ENCODE results near the gene STMND1. TPM values are rescaled to one million over a fixed set of nuclear protein-coding genes. Genes with fewer than 3 reads are reported as not detected.

Gene STMND1
- total and polyA plus RNA-seq, 10 of the 15 experiments (the other 5 are each of a cell fraction or from before 2014, with no cell fraction given), result 0.15 TPM; not detected in 9

GRCh38 chr6:17132967-17133366 is 31.1 kb downstream of the STMND1 start (continued):
- no peak for TF ChIP-seq CREM (IDR thresholded peaks at IDR 0.05; ENCODE audit: low read depth)
- TF ChIP-seq ATF2 (IDR thresholded peaks at IDR 0.05; ENCODE audit: low read length), result no peak

GRCh38 chr6:17138033-17138432 is 36.2 kb downstream of the STMND1 start:
- 0% methylated on average over 2 of the region's 2 CpGs for WGBS (ENCODE audit: insufficient coverage, insufficient replicate concordance, low lambda C conversion rate, missing lambda C conversion rate)
- Histone ChIP-seq H3K27ac (ENCODE audit: control insufficient read depth, insufficient read depth) (no peak overlapping the region), H3K4me3 (no peak overlapping the region), H3K79me2 (ENCODE audit: control insufficient read depth, insufficient read depth, low read length) (no peaks in the 10 kb centered on the region), H3K27me3 (replicated peaks in 1 of 2; ENCODE audit: control insufficient read depth in 2 of 2, insufficient read depth in 2 of 2, low read length in 1 of 2) (no peaks in the 10 kb centered on the region), H3K36me3 (ENCODE audit: control insufficient read depth in 2 of 2, insufficient read depth in 2 of 2, low read length in 1 of 2) (no peaks in the 10 kb centered on the region), H2AFZ (ENCODE audit: control insufficient read depth, low read depth, low read length) (no peak overlapping the region), H4K20me1 (ENCODE audit: control insufficient read depth, insufficient read depth) (no peaks in the 10 kb centered on the region), H3K9ac (ENCODE audit: control insufficient read depth, insufficient read depth, low read length) (no peak overlapping the region), H3K9me3 (replicated peaks; ENCODE audit: control insufficient read depth, insufficient read depth, low read length) (no peaks in the 10 kb centered on the region; the same call in 1 of the 3 replicates), H3K4me1 (ENCODE audit: control insufficient read depth, insufficient read depth, low read length) (no peaks in the 10 kb centered on the region), H3K4me2 (ENCODE audit: control insufficient read depth, insufficient read depth) (no peak overlapping the region)
- ATAC-seq, result no peak
- FAIRE-seq, result no peak
- ChIA-PET SMC1A (ENCODE audit: uncharacterized antibody, unreplicated experiment) (no interaction called here), RAD21 (ENCODE audit: unreplicated experiment) (no interaction called here), POLR2A (no interaction called here), CTCF (no interaction called here)
- in situ Hi-C loops (cut with MboI), result no loop called here
- DNase-seq (ENCODE audit: low read depth, low spot score), result no peak
- BruUV-seq (replicated peaks), result no TSS peak
- intact Hi-C loops (cut with micrococcal nuclease; ENCODE audit: unreplicated experiment), result no loop called here
- TF ChIP-seq ZSCAN29 (IDR thresholded peaks at IDR 0.05), result no peak
- no peak for TF ChIP-seq IRF5 (IDR thresholded peaks at IDR 0.05; ENCODE audit: borderline replicate concordance)
- no peak for TF ChIP-seq JUND (IDR thresholded peaks at IDR 0.05; ENCODE audit: low read depth, low read length)
- no peak for TF ChIP-seq SUZ12 (IDR thresholded peaks at IDR 0.05; ENCODE audit: unreplicated experiment)
- TF ChIP-seq MAX (IDR thresholded peaks at IDR 0.05; ENCODE audit: low read depth, low read length), result no peak
- no peak for TF ChIP-seq SIX5 (IDR thresholded peaks at IDR 0.05; ENCODE audit: low read depth, low read length, severe bottlenecking)
- TF ChIP-seq GABPA (IDR thresholded peaks at IDR 0.05; ENCODE audit: low read depth), result no peak
- TF ChIP-seq SKIL (IDR thresholded peaks at IDR 0.05; ENCODE audit: low read depth, poor library complexity, severe bottlenecking), result no peak
- no peak for TF ChIP-seq HSF1 (IDR thresholded peaks at IDR 0.05; ENCODE audit: low read depth, low read length)
- TF ChIP-seq RUNX3 (IDR thresholded peaks at IDR 0.05; ENCODE audit: low read length), result no peak
- no peak for TF ChIP-seq PBX3 (IDR thresholded peaks at IDR 0.05; ENCODE audit: insufficient replicate concordance, low read depth, low read length)
- no peak for TF ChIP-seq SMARCA5 (IDR thresholded peaks at IDR 0.05)

All from GM12878 (cell line).